ENCODE measurements around the gene SLC8A1. TPM values are rescaled to one million over a fixed set of nuclear protein-coding genes. Genes with fewer than 3 reads are reported as not detected.

Gene SLC8A1
- total RNA-seq, 1 experiment from 2014 or later = not detected

DNA sequence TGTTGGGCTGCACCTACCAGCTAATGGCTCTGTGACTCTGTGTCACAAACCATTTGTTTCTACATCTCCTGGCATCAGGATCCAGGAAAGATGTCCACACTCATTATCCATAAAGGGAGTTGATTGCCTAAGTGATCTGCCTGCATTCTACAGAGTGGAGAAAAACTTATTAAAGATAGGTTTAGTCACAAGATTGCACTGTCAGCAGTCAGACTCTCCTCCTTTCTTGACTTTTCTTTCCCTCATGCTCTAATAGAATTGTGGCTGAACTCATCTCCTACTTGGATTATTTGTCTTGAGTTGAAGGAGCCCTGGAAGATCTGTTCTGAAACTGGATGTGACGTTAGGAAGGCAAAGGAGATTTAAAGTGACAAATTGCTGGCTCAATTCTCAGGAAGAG, 152.7 kb downstream of the SLC8A1 start:
- no peak for DNase-seq
- H3K79me2 ChIP-seq (ENCODE audit: low read length) = no peaks in the 10 kb centered on the region
- H3K9me3 ChIP-seq (ENCODE audit: low read length) = no peaks in the 10 kb centered on the region
- H4K20me1 ChIP-seq (ENCODE audit: insufficient read depth, low read depth, low read length) = no peaks in the 10 kb centered on the region
- no peaks in the 10 kb centered on the region for H3K9me2 ChIP-seq (replicated peaks; ENCODE audit: insufficient read depth, low read length)
- H3K27ac ChIP-seq (ENCODE audit: low read length) = no peak overlapping the region
- no peaks in the 10 kb centered on the region for H3K36me3 ChIP-seq (ENCODE audit: insufficient read depth, low read length)
- no peaks in the 10 kb centered on the region for H3K27me3 ChIP-seq (ENCODE audit: low read length)
- H3K4me2 ChIP-seq (ENCODE audit: low read depth, low read length, poor library complexity, severe bottlenecking) = no peak overlapping the region
- no peak overlapping the region for H2AFZ ChIP-seq (ENCODE audit: low read length)
- no peak overlapping the region for H3K4me3 ChIP-seq (ENCODE audit: low read length)
- no peaks in the 10 kb centered on the region for H3K4me1 ChIP-seq (ENCODE audit: low read length)
- H3K9ac ChIP-seq (ENCODE audit: low read length) = no peak overlapping the region

DNA sequence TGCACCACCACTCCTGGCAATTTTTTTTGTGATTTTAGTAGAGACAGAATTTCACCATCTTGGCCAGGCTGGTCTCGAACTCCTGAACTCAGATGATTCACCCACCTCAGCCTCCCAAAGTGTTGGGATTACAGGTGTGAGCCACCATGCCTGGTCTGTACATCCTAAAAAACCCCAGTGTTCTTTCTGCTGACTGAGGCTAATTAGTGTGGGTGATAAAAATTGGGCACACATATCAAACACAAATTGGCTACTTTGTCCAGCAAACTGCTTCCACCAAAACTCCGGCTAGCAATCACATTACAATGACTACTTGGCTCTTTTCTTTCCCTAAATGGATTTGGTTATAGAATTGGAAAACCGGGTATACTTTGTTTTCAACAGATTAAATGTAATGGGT, 153.9 kb downstream of the SLC8A1 start:
- H3K36me3 ChIP-seq (ENCODE audit: insufficient read depth, low read length) = no peaks in the 10 kb centered on the region
- H3K4me2 ChIP-seq (ENCODE audit: low read depth, low read length, poor library complexity, severe bottlenecking) = no peak overlapping the region
- no peak overlapping the region for H2AFZ ChIP-seq (ENCODE audit: low read length)
- H3K4me3 ChIP-seq (ENCODE audit: low read length) = no peak overlapping the region
- H3K27ac ChIP-seq (ENCODE audit: low read length) = no peak overlapping the region
- H3K9ac ChIP-seq (ENCODE audit: low read length) = no peak overlapping the region
- no peaks in the 10 kb centered on the region for H4K20me1 ChIP-seq (ENCODE audit: insufficient read depth, low read depth, low read length)
- no peaks in the 10 kb centered on the region for H3K27me3 ChIP-seq (ENCODE audit: low read length)
- H3K79me2 ChIP-seq (ENCODE audit: low read length) = no peaks in the 10 kb centered on the region
- DNase-seq = no peak
- no peaks in the 10 kb centered on the region for H3K9me2 ChIP-seq (replicated peaks; ENCODE audit: insufficient read depth, low read length)
- H3K9me3 ChIP-seq (ENCODE audit: low read length) = no peaks in the 10 kb centered on the region
- no peaks in the 10 kb centered on the region for H3K4me1 ChIP-seq (ENCODE audit: low read length)

DNA sequence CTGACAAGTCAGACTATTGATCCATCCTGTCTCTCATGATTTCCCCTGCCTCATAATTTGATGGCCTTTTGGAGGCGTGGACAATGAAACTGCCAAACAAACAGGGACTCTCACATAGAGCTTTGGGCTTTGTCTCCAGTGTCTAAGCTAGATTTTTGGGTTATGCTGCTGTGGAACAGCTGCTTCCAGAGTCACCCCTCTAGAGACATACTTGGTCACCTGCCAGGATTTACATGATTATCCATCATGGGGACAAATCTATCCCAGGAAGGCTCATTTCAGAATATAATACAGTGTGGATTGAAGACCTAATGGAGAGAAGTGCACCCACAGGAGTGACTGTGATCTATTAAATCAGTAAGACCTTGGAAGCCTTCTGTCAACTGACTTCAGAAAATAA, 159.6 kb downstream of the SLC8A1 start:
- no peak overlapping the region for H3K27ac ChIP-seq (ENCODE audit: low read length)
- H3K36me3 ChIP-seq (ENCODE audit: insufficient read depth, low read length) = no peaks in the 10 kb centered on the region
- H3K9me2 ChIP-seq (replicated peaks; ENCODE audit: insufficient read depth, low read length) = no peaks in the 10 kb centered on the region
- H2AFZ ChIP-seq (ENCODE audit: low read length) = no peak overlapping the region
- no peaks in the 10 kb centered on the region for H3K27me3 ChIP-seq (ENCODE audit: low read length)
- no peaks in the 10 kb centered on the region for H3K79me2 ChIP-seq (ENCODE audit: low read length)
- no peaks in the 10 kb centered on the region for H3K9me3 ChIP-seq (ENCODE audit: low read length)
- H3K4me2 ChIP-seq (ENCODE audit: low read depth, low read length, poor library complexity, severe bottlenecking) = no peak overlapping the region
- H3K9ac ChIP-seq (ENCODE audit: low read length) = no peak overlapping the region
- H3K4me3 ChIP-seq (ENCODE audit: low read length) = no peak overlapping the region
- no peaks in the 10 kb centered on the region for H4K20me1 ChIP-seq (ENCODE audit: insufficient read depth, low read depth, low read length)
- DNase-seq = no peak
- peaks cover 4% of the 10 kb centered on the region; the same call in 1 of the 2 replicates for H3K4me1 ChIP-seq (ENCODE audit: low read length)

DNA sequence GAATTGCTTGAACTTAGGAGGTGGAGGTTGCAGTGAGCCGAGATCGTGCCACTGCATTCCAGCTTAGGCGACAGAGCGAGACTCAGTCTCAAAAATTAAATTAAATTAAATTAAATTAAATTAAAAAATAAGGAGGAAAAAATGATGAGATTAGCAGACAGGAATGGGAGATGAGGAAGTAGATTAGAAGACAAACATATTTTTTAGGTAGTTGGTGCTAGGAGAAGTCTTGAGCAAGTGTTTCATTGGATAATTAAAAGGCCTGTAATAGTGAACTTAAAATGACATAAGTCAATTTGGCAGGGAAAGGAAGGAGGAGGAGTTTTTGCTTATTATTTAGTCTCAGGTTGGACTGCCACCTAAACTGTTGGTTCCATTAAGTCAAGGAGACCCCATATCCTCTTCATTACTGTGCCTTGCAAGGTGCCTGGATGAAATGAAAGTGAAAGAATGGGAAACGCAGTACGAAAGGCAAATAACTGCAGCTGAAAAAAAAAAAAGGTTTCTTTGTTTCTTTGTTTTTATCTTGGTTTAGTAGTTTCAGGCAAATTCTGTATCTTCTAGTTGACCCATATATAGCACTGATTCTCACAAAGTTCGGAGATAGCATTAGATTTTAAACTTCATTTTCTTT, 162.0 kb downstream of the SLC8A1 start:
- no peaks in the 10 kb centered on the region for H3K9me3 ChIP-seq (ENCODE audit: low read length)
- no peak overlapping the region for H3K27ac ChIP-seq (ENCODE audit: low read length)
- H3K27me3 ChIP-seq (ENCODE audit: low read length) = peaks cover 3% of the 10 kb centered on the region; the same call in 1 of the 2 replicates
- no peaks in the 10 kb centered on the region for H3K79me2 ChIP-seq (ENCODE audit: low read length)
- H3K9me2 ChIP-seq (replicated peaks; ENCODE audit: insufficient read depth, low read length) = no peaks in the 10 kb centered on the region
- DNase-seq = no peak
- H3K36me3 ChIP-seq (ENCODE audit: insufficient read depth, low read length) = no peaks in the 10 kb centered on the region
- peaks cover 9% of the 10 kb centered on the region for H3K4me1 ChIP-seq (ENCODE audit: low read length)
- peak overlapping the region; percentile 26 for H3K4me2 ChIP-seq (ENCODE audit: low read depth, low read length, poor library complexity, severe bottlenecking)
- H3K4me3 ChIP-seq (ENCODE audit: low read length) = no peak overlapping the region
- H4K20me1 ChIP-seq (ENCODE audit: insufficient read depth, low read depth, low read length) = no peaks in the 10 kb centered on the region
- H3K9ac ChIP-seq (ENCODE audit: low read length) = no peak overlapping the region
- H2AFZ ChIP-seq (ENCODE audit: low read length) = no peak overlapping the region

DNA sequence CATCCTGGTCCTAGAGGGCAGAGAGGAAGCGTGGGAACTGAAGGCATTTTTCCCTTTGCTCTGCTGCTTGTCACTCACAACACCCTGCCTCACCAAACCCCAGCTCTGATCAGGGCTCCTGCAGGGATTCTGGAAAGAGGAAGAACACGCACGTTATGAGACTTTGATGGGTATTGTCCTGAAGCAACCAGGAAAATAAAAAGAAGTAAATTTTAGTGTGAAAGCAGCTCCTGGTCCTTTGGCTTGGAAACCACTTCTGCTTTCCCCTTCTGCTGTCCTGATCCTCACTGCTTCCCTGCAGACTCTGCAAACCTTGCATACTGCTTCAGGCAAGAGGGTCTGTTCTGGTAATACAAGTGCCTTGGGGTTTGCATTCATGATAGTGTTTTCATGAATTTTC, 164.1 kb downstream of the SLC8A1 start:
- Histone ChIP-seq H3K27me3 (ENCODE audit: low read length) (peaks cover 3% of the 10 kb centered on the region; the same call in 1 of the 2 replicates), H3K4me3 (ENCODE audit: low read length) (no peak overlapping the region), H3K36me3 (ENCODE audit: insufficient read depth, low read length) (no peaks in the 10 kb centered on the region), H3K9me3 (ENCODE audit: low read length) (no peaks in the 10 kb centered on the region), H3K27ac (ENCODE audit: low read length) (no peak overlapping the region), H3K79me2 (ENCODE audit: low read length) (no peaks in the 10 kb centered on the region), H3K9ac (ENCODE audit: low read length) (no peak overlapping the region), H3K9me2 (replicated peaks; ENCODE audit: insufficient read depth, low read length) (no peaks in the 10 kb centered on the region), H4K20me1 (ENCODE audit: insufficient read depth, low read depth, low read length) (no peaks in the 10 kb centered on the region), H3K4me1 (ENCODE audit: low read length) (peaks cover 24% of the 10 kb centered on the region), H3K4me2 (ENCODE audit: low read depth, low read length, poor library complexity, severe bottlenecking) (no peak overlapping the region), H2AFZ (ENCODE audit: low read length) (no peak overlapping the region)
- DNase-seq = no peak

DNA sequence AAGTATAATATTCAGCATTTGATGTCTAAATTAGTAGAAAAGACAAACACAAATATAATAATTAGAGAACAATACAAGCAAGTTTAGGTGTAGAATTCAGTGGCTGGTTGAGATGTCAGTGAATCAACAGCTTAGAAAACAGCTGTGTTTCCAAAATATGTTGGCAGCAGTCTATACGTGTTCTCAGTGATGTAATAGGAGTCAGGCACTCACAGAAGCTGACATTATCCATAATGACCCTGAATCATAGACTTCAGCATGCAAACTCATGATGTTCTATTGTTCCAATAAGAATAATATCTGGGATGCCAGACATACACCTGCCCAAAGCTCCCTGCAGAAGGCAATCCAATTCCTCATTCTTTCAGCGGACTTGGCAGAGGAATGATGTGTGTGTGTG, 164.7 kb downstream of the SLC8A1 start:
- Histone ChIP-seq H2AFZ (ENCODE audit: low read length) (no peak overlapping the region), H3K27ac (ENCODE audit: low read length) (no peak overlapping the region), H4K20me1 (ENCODE audit: insufficient read depth, low read depth, low read length) (no peaks in the 10 kb centered on the region)

DNA sequence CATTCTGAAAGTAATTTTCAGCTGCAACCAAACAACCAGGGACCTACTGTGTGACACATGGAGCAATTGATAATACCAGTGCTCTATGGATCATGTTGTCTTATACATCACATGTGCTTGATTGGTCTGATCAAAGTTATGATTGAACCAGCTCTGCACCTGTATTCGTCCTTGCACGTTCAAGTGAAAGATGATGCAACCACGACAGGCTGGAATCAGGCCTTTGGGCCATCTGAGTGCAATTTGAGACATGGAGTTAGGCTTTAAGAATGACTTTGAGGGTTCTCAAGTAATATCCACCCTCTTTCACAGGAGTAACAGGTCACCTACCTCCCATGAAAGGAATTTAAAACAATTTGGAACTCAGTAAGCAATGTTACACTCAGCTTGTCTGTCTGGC, 165.2 kb downstream of the SLC8A1 start:
- Histone ChIP-seq H4K20me1 (ENCODE audit: insufficient read depth, low read depth, low read length) (no peaks in the 10 kb centered on the region), H3K9me3 (ENCODE audit: low read length) (no peaks in the 10 kb centered on the region), H3K36me3 (ENCODE audit: insufficient read depth, low read length) (no peaks in the 10 kb centered on the region), H3K27me3 (ENCODE audit: low read length) (peaks cover 3% of the 10 kb centered on the region; the same call in 1 of the 2 replicates), H3K4me3 (ENCODE audit: low read length) (no peak overlapping the region), H3K4me2 (ENCODE audit: low read depth, low read length, poor library complexity, severe bottlenecking) (no peak overlapping the region), H3K4me1 (ENCODE audit: low read length) (peaks cover 34% of the 10 kb centered on the region), H3K9me2 (replicated peaks; ENCODE audit: insufficient read depth, low read length) (no peaks in the 10 kb centered on the region), H3K79me2 (ENCODE audit: low read length) (no peaks in the 10 kb centered on the region), H2AFZ (ENCODE audit: low read length) (no peak overlapping the region), H3K27ac (ENCODE audit: low read length) (no peak overlapping the region), H3K9ac (ENCODE audit: low read length) (no peak overlapping the region)
- DNase-seq = no peak

More for the DNA sequence above, 164.7 kb downstream of the SLC8A1 start:
- Histone ChIP-seq H3K4me2 (ENCODE audit: low read depth, low read length, poor library complexity, severe bottlenecking) (no peak overlapping the region), H3K4me1 (ENCODE audit: low read length) (peaks cover 30% of the 10 kb centered on the region), H3K9ac (ENCODE audit: low read length) (no peak overlapping the region), H3K4me3 (ENCODE audit: low read length) (no peak overlapping the region), H3K36me3 (ENCODE audit: insufficient read depth, low read length) (no peaks in the 10 kb centered on the region), H3K9me2 (replicated peaks; ENCODE audit: insufficient read depth, low read length) (no peaks in the 10 kb centered on the region), H3K79me2 (ENCODE audit: low read length) (no peaks in the 10 kb centered on the region), H3K9me3 (ENCODE audit: low read length) (no peaks in the 10 kb centered on the region), H3K27me3 (ENCODE audit: low read length) (peaks cover 3% of the 10 kb centered on the region; the same call in 1 of the 2 replicates)
- DNase-seq = no peak

- Histone ChIP-seq H3K4me1 (ENCODE audit: low read length) (peaks cover 48% of the 10 kb centered on the region), H2AFZ (ENCODE audit: low read length) (no peak overlapping the region), H4K20me1 (ENCODE audit: insufficient read depth, low read depth, low read length) (no peaks in the 10 kb centered on the region), H3K9me2 (replicated peaks; ENCODE audit: insufficient read depth, low read length) (no peaks in the 10 kb centered on the region), H3K4me3 (ENCODE audit: low read length) (no peak overlapping the region), H3K9me3 (ENCODE audit: low read length) (no peaks in the 10 kb centered on the region), H3K27ac (ENCODE audit: low read length) (no peak overlapping the region), H3K36me3 (ENCODE audit: insufficient read depth, low read length) (no peaks in the 10 kb centered on the region), H3K27me3 (ENCODE audit: low read length) (peaks cover 3% of the 10 kb centered on the region; the same call in 1 of the 2 replicates), H3K79me2 (ENCODE audit: low read length) (no peaks in the 10 kb centered on the region), H3K9ac (ENCODE audit: low read length) (no peak overlapping the region), H3K4me2 (ENCODE audit: low read depth, low read length, poor library complexity, severe bottlenecking) (no peak overlapping the region)
- DNase-seq = no peak
Observed at GRCh38 chr2:40285391-40285790, 166.5 kb downstream of the SLC8A1 start.
